Neural cell (in vitro differentiated cells): ENCODE measurements around the gene FAM240A. TPM values are rescaled to one million over a fixed set of nuclear protein-coding genes. Genes with fewer than 3 reads are reported as not detected.

Experiments
- H2AFZ ChIP-seq: fragments of 200-600, 300-800 bp; sonication (generic), shearing (Covaris generic); 2 replicates; pipeline ENCODE4 v1.6.0; 2014; ENCODE audit warnings: low read depth, mild to moderate bottlenecking, antibody characterized with exemption, low read length, moderate library complexity
- H3F3A ChIP-seq: fragments of 200-600 bp; shearing (Covaris generic); 2 replicates; pipeline ENCODE4 v1.6.1; 2016; ENCODE audit warnings: mild to moderate bottlenecking, moderate library complexity, mixed read lengths, antibody characterized with exemption, low read length; ENCODE audit not compliant: insufficient read depth, poor library complexity, severe bottlenecking
- H3K27ac ChIP-seq: fragments of 200-600, 300-800 bp; sonication (generic), shearing (Covaris generic); 2 replicates; pipeline ENCODE4 v1.5.1; 2014; ENCODE audit warnings: mild to moderate bottlenecking, low read length, moderate library complexity
- H3K27me3 ChIP-seq: fragments of 300-800, 200-600 bp; sonication (generic), shearing (Covaris generic); 2 replicates; pipeline ENCODE4 v1.6.0; 2014; ENCODE audit warnings: mild to moderate bottlenecking, low read depth, low read length, moderate library complexity; ENCODE audit not compliant: insufficient read depth
- H3K36me3 ChIP-seq: fragments of 300-800, 200-600 bp; sonication (generic), shearing (Covaris generic); 2 replicates; pipeline ENCODE4 v1.5.1; 2014; ENCODE audit warnings: mild to moderate bottlenecking, antibody characterized with exemption, low read length, moderate library complexity; ENCODE audit not compliant: insufficient read depth
- H3K4me2 ChIP-seq: fragments of 300-800, 200-600 bp; sonication (generic), shearing (Covaris generic); 2 replicates; pipeline ENCODE4 v1.6.0; 2014; ENCODE audit warnings: mild to moderate bottlenecking, low read length
- H3K4me3 ChIP-seq: fragments of 300-800, 200-600 bp; sonication (generic), shearing (Covaris generic); 2 replicates; pipeline ENCODE4 v1.5.1; 2014; ENCODE audit warnings: mild to moderate bottlenecking, low read length, moderate library complexity
- H3K79me2 ChIP-seq: fragments of 200-600 bp; shearing (Covaris generic); replicated peaks from 2 replicates; pipeline ENCODE4 v1.6.0; 2014; ENCODE audit warnings: mild to moderate bottlenecking, low read length, moderate library complexity; ENCODE audit not compliant: insufficient read depth
- H3K9ac ChIP-seq: fragments of 300-800, 200-600 bp; sonication (generic), shearing (Covaris generic); 2 replicates; pipeline ENCODE4 v1.6.1; 2016; ENCODE audit warnings: mild to moderate bottlenecking, low read length, mixed read lengths
- H3K9me2 ChIP-seq: fragments of 200-600 bp; shearing (Covaris generic); 2 replicates; pipeline ENCODE4 v1.6.1; 2016; ENCODE audit warnings: mild to moderate bottlenecking, low read length, mixed read lengths; ENCODE audit not compliant: insufficient read depth
- H3K9me3 ChIP-seq: fragments of 200-600, 300-800 bp; sonication (generic), shearing (Covaris generic); 2 replicates; pipeline ENCODE4 v1.6.1; 2016; ENCODE audit warnings: mild to moderate bottlenecking, mixed run types, low read length, moderate library complexity, mixed read lengths
- H4K20me1 ChIP-seq: fragments of 200-600 bp; shearing (Covaris generic); 2 replicates; pipeline ENCODE4 v1.6.1; 2016; ENCODE audit warnings: mild to moderate bottlenecking, mixed run types; ENCODE audit not compliant: insufficient read depth
- EP300 ChIP-seq: fragments of 450-650 bp; conservative IDR thresholded peaks from 2 replicates; pipeline ENCODE4 v1.6.1; 2014; ENCODE audit warnings: antibody characterized with exemption, mild to moderate bottlenecking, moderate library complexity; ENCODE audit not compliant: poor library complexity, severe bottlenecking
- EZH2 ChIP-seq: fragments of 200-600, 300-800 bp; shearing (Covaris generic), sonication (generic); IDR thresholded peaks from 2 replicates; pipeline ENCODE4 v1.6.1; 2014; ENCODE audit warnings: antibody characterized with exemption, low read length, borderline replicate concordance, mild to moderate bottlenecking; ENCODE audit not compliant: insufficient read depth, poor library complexity, severe bottlenecking
- MXI1 ChIP-seq: fragments of 450-650 bp; conservative IDR thresholded peaks from 2 replicates; pipeline ENCODE4 v1.6.1; 2014; ENCODE audit warnings: antibody characterized with exemption, mild to moderate bottlenecking; ENCODE audit not compliant: poor library complexity, severe bottlenecking
- POLR2AphosphoS5 ChIP-seq: IDR thresholded peaks from 2 replicates; pipeline ENCODE4 v1.6.1; 2012
- RAD21 ChIP-seq: fragments of 450-650 bp; conservative IDR thresholded peaks from 2 replicates; pipeline ENCODE4 v1.6.1; 2014; ENCODE audit warnings: antibody characterized with exemption, mild to moderate bottlenecking, moderate library complexity
- SMC3 ChIP-seq: fragments of 450-650 bp; conservative IDR thresholded peaks from 2 replicates; pipeline ENCODE4 v1.6.1; 2014; ENCODE audit warnings: antibody characterized with exemption, mild to moderate bottlenecking, moderate library complexity; ENCODE audit not compliant: poor library complexity
- TAF1 ChIP-seq: IDR thresholded peaks from 2 replicates; pipeline ENCODE4 v1.6.1; 2012; ENCODE audit warnings: low read depth
- polyA plus RNA-seq: library from polyadenylated mRNA; depleted of rRNA; stranded (reverse); fragments of >200 nt; gene quantifications from 2 replicates; pipeline ENCODE4 v1.2.3, GENCODE V29; 2014
- TF ChIP-seq, protein P1 (sequence below): fragments of 450-650 bp; IDR thresholded peaks from 2 replicates; pipeline ENCODE4 v1.5.1; 2014; ENCODE audit warnings: antibody characterized with exemption, mild to moderate bottlenecking, moderate library complexity; ENCODE audit not compliant: poor library complexity, severe bottlenecking
- TF ChIP-seq, protein P2 (sequence below): IDR thresholded peaks from 2 replicates; pipeline ENCODE4 v1.6.1; 2012; ENCODE audit warnings: borderline replicate concordance

Gene FAM240A
- polyA plus RNA-seq, 1 donor from 2014 or later = not detected

DNA sequence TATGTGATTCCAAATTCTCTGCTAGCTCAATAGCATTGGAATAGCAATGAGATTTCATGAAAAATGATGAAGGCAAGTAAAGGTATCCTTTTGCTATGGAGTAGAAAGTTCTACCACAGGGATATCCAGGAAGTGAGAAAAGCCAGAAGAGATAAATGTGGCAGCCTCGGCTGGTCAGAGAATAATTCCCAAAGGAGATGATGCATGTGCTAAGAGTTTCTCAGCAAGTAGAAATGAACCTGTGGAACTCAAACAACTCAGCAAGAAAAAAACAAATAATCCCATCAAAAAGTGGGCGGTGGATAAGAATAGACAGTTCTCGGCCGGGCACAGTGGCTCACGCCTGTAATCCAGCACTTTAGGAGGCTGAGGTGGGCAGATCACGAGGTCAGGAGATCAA, 42.9 kb downstream of the FAM240A start:
- no peaks in the 10 kb centered on the region for H4K20me1 ChIP-seq
- no peak overlapping the region for H3K4me2 ChIP-seq
- no peaks in the 10 kb centered on the region for H3K27me3 ChIP-seq
- no peak overlapping the region for H3K4me3 ChIP-seq
- no peak overlapping the region for H2AFZ ChIP-seq
- no peaks in the 10 kb centered on the region for H3K9me3 ChIP-seq
- H3K36me3 ChIP-seq = no peaks in the 10 kb centered on the region
- no peak overlapping the region for H3K27ac ChIP-seq
- no peaks in the 10 kb centered on the region for H3K79me2 ChIP-seq
- no peaks in the 10 kb centered on the region for H3F3A ChIP-seq
- H3K9me2 ChIP-seq = no peaks in the 10 kb centered on the region
- no peak overlapping the region for H3K9ac ChIP-seq
- TF ChIP-seq RAD21 = no peak
- TF ChIP-seq SMC3 = no peak
- TF ChIP-seq TAF1 = no peak
- TF ChIP-seq, protein P1, sequence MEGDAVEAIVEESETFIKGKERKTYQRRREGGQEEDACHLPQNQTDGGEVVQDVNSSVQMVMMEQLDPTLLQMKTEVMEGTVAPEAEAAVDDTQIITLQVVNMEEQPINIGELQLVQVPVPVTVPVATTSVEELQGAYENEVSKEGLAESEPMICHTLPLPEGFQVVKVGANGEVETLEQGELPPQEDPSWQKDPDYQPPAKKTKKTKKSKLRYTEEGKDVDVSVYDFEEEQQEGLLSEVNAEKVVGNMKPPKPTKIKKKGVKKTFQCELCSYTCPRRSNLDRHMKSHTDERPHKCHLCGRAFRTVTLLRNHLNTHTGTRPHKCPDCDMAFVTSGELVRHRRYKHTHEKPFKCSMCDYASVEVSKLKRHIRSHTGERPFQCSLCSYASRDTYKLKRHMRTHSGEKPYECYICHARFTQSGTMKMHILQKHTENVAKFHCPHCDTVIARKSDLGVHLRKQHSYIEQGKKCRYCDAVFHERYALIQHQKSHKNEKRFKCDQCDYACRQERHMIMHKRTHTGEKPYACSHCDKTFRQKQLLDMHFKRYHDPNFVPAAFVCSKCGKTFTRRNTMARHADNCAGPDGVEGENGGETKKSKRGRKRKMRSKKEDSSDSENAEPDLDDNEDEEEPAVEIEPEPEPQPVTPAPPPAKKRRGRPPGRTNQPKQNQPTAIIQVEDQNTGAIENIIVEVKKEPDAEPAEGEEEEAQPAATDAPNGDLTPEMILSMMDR = no peak
- no peak for TF ChIP-seq MXI1
- TF ChIP-seq, protein P2, sequence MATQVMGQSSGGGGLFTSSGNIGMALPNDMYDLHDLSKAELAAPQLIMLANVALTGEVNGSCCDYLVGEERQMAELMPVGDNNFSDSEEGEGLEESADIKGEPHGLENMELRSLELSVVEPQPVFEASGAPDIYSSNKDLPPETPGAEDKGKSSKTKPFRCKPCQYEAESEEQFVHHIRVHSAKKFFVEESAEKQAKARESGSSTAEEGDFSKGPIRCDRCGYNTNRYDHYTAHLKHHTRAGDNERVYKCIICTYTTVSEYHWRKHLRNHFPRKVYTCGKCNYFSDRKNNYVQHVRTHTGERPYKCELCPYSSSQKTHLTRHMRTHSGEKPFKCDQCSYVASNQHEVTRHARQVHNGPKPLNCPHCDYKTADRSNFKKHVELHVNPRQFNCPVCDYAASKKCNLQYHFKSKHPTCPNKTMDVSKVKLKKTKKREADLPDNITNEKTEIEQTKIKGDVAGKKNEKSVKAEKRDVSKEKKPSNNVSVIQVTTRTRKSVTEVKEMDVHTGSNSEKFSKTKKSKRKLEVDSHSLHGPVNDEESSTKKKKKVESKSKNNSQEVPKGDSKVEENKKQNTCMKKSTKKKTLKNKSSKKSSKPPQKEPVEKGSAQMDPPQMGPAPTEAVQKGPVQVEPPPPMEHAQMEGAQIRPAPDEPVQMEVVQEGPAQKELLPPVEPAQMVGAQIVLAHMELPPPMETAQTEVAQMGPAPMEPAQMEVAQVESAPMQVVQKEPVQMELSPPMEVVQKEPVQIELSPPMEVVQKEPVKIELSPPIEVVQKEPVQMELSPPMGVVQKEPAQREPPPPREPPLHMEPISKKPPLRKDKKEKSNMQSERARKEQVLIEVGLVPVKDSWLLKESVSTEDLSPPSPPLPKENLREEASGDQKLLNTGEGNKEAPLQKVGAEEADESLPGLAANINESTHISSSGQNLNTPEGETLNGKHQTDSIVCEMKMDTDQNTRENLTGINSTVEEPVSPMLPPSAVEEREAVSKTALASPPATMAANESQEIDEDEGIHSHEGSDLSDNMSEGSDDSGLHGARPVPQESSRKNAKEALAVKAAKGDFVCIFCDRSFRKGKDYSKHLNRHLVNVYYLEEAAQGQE = no peak
- TF ChIP-seq EP300 = no peak
- no peak for TF ChIP-seq POLR2AphosphoS5
- TF ChIP-seq EZH2 = no peak

GRCh38 chr3:46656778-46657556, 44.6 kb downstream of the FAM240A start:
- H3K9ac ChIP-seq = no peak overlapping the region
- no peaks in the 10 kb centered on the region for H3K27me3 ChIP-seq
- H3K4me3 ChIP-seq = no peak overlapping the region
- H4K20me1 ChIP-seq = no peaks in the 10 kb centered on the region
- H3K4me2 ChIP-seq = no peak overlapping the region
- H3K9me3 ChIP-seq = no peaks in the 10 kb centered on the region
- H3K9me2 ChIP-seq = no peaks in the 10 kb centered on the region
- no peak overlapping the region for H2AFZ ChIP-seq
- no peaks in the 10 kb centered on the region for H3K79me2 ChIP-seq
- H3K36me3 ChIP-seq = no peaks in the 10 kb centered on the region
- no peaks in the 10 kb centered on the region for H3F3A ChIP-seq
- TF ChIP-seq EZH2 (no peak), MXI1 (no peak), EP300 (no peak), SMC3 (no peak), POLR2AphosphoS5 (no peak), TAF1 (no peak), RAD21 (no peak)
- TF ChIP-seq, protein P2 = no peak
- TF ChIP-seq, protein P1 = no peak
- H3K27ac ChIP-seq = no peak overlapping the region
